ENCODE data around the gene GMPPB.

Gene GMPPB

GRCh38 chr3:49713336-49714105, 10.2 kb downstream of the GMPPB start:
- Histone ChIP-seq H3K9me3 (ENCODE audit: control insufficient read depth, insufficient read depth, low read length) (no peaks in the 10 kb centered on the region), H3K4me1 (ENCODE audit: insufficient read depth, low read length) (no peaks in the 10 kb centered on the region; the same call in 1 of the 2 replicates), H3K36me3 (ENCODE audit: insufficient read depth, low read length) (peaks cover 2% of the 10 kb centered on the region; the same call in 1 of the 2 replicates), H3K9ac (ENCODE audit: low read depth, low read length) (no peak overlapping the region)

GRCh38 chr3:49712631-49713317, 11.0 kb downstream of the GMPPB start:
- Histone ChIP-seq H3K9ac (ENCODE audit: low read depth, low read length) (no peak overlapping the region), H3K36me3 (ENCODE audit: insufficient read depth, low read length) (peaks cover 2% of the 10 kb centered on the region; the same call in 1 of the 2 replicates), H3K9me3 (ENCODE audit: control insufficient read depth, insufficient read depth, low read length) (no peaks in the 10 kb centered on the region), H3K4me1 (ENCODE audit: insufficient read depth, low read length) (no peaks in the 10 kb centered on the region; the same call in 1 of the 2 replicates)

- Histone ChIP-seq H3K9ac (ENCODE audit: low read depth, low read length) (no peak overlapping the region), H3K9me3 (ENCODE audit: control insufficient read depth, insufficient read depth, low read length) (no peaks in the 10 kb centered on the region), H3K4me1 (ENCODE audit: insufficient read depth, low read length) (no peaks in the 10 kb centered on the region), H3K36me3 (ENCODE audit: insufficient read depth, low read length) (peaks cover 2% of the 10 kb centered on the region; the same call in 1 of the 2 replicates)
These were observed 11.6 kb downstream of the GMPPB start for GRCh38 chr3:49712166-49712565.

- H3K9ac ChIP-seq (ENCODE audit: low read depth, low read length): no peak overlapping the region
- no peaks in the 10 kb centered on the region for H3K4me1 ChIP-seq (ENCODE audit: insufficient read depth, low read length)
- peaks cover 2% of the 10 kb centered on the region; the same call in 1 of the 2 replicates for H3K36me3 ChIP-seq (ENCODE audit: insufficient read depth, low read length)
- no peaks in the 10 kb centered on the region for H3K9me3 ChIP-seq (ENCODE audit: control insufficient read depth, insufficient read depth, low read length)
These were observed 12.3 kb downstream of the GMPPB start for GRCh38 chr3:49711489-49711888.

GRCh38 chr3:49709852-49710251, 13.9 kb downstream of the GMPPB start:
- H3K9ac ChIP-seq (ENCODE audit: low read depth, low read length): no peak overlapping the region
- no peaks in the 10 kb centered on the region for H3K4me1 ChIP-seq (ENCODE audit: insufficient read depth, low read length)
- H3K36me3 ChIP-seq (ENCODE audit: insufficient read depth, low read length): peaks cover 2% of the 10 kb centered on the region; the same call in 1 of the 2 replicates
- H3K9me3 ChIP-seq (ENCODE audit: control insufficient read depth, insufficient read depth, low read length): no peaks in the 10 kb centered on the region

- no peaks in the 10 kb centered on the region for H3K4me1 ChIP-seq (ENCODE audit: insufficient read depth, low read length)
- H3K9me3 ChIP-seq (ENCODE audit: control insufficient read depth, insufficient read depth, low read length): no peaks in the 10 kb centered on the region
- peaks cover 2% of the 10 kb centered on the region; the same call in 1 of the 2 replicates for H3K36me3 ChIP-seq (ENCODE audit: insufficient read depth, low read length)
- no peak overlapping the region for H3K9ac ChIP-seq (ENCODE audit: low read depth, low read length)
These were observed 16.7 kb downstream of the GMPPB start for GRCh38 chr3:49707113-49707480.

GRCh38 chr3:49706456-49707112, 17.2 kb downstream of the GMPPB start:
- Histone ChIP-seq H3K36me3 (ENCODE audit: insufficient read depth, low read length) (peaks cover 2% of the 10 kb centered on the region; the same call in 1 of the 2 replicates), H3K4me1 (ENCODE audit: insufficient read depth, low read length) (no peaks in the 10 kb centered on the region), H3K9me3 (ENCODE audit: control insufficient read depth, insufficient read depth, low read length) (no peaks in the 10 kb centered on the region), H3K9ac (ENCODE audit: low read depth, low read length) (no peak overlapping the region)

- Histone ChIP-seq H3K4me1 (ENCODE audit: insufficient read depth, low read length) (0 out of 2 replicates have a peak, but pooled peaks cover 5% of the 10 kb centered on the region), H3K36me3 (ENCODE audit: insufficient read depth, low read length) (peaks cover under 1% of the 10 kb centered on the region; the same call in 1 of the 2 replicates), H3K9ac (ENCODE audit: low read depth, low read length) (no peak overlapping the region), H3K9me3 (ENCODE audit: control insufficient read depth, insufficient read depth, low read length) (no peaks in the 10 kb centered on the region)
These were observed 18.3 kb downstream of the GMPPB start for GRCh38 chr3:49705390-49705960.

- Histone ChIP-seq H3K36me3 (ENCODE audit: insufficient read depth, low read length) (no peaks in the 10 kb centered on the region; the same call in 1 of the 2 replicates), H3K4me1 (ENCODE audit: insufficient read depth, low read length) (0 out of 2 replicates have a peak, but pooled peaks cover 5% of the 10 kb centered on the region), H3K9me3 (ENCODE audit: control insufficient read depth, insufficient read depth, low read length) (no peaks in the 10 kb centered on the region), H3K9ac (ENCODE audit: low read depth, low read length) (no peak overlapping the region)
These were observed 19.1 kb downstream of the GMPPB start for GRCh38 chr3:49704629-49705028.

GRCh38 chr3:49703956-49704355, 19.8 kb downstream of the GMPPB start:
- Histone ChIP-seq H3K4me1 (ENCODE audit: insufficient read depth, low read length) (0 out of 2 replicates have a peak, but pooled peaks cover 5% of the 10 kb centered on the region), H3K9ac (ENCODE audit: low read depth, low read length) (no peak overlapping the region), H3K9me3 (ENCODE audit: control insufficient read depth, insufficient read depth, low read length) (no peaks in the 10 kb centered on the region), H3K36me3 (ENCODE audit: insufficient read depth, low read length) (no peaks in the 10 kb centered on the region; the same call in 1 of the 2 replicates)

- H3K9ac ChIP-seq (ENCODE audit: low read depth, low read length): no peak overlapping the region
- 0 out of 2 replicates have a peak, but pooled peaks cover 5% of the 10 kb centered on the region for H3K4me1 ChIP-seq (ENCODE audit: insufficient read depth, low read length)
- no peaks in the 10 kb centered on the region for H3K9me3 ChIP-seq (ENCODE audit: control insufficient read depth, insufficient read depth, low read length)
- H3K36me3 ChIP-seq (ENCODE audit: insufficient read depth, low read length): no peaks in the 10 kb centered on the region; the same call in 1 of the 2 replicates
These were observed 20.3 kb downstream of the GMPPB start for GRCh38 chr3:49703443-49703927.

- H3K36me3 ChIP-seq (ENCODE audit: insufficient read depth, low read length): no peaks in the 10 kb centered on the region; the same call in 1 of the 2 replicates
- H3K4me1 ChIP-seq (ENCODE audit: insufficient read depth, low read length): 0 out of 2 replicates have a peak, but pooled peaks cover 5% of the 10 kb centered on the region
- no peak overlapping the region for H3K9ac ChIP-seq (ENCODE audit: low read depth, low read length)
- no peaks in the 10 kb centered on the region for H3K9me3 ChIP-seq (ENCODE audit: control insufficient read depth, insufficient read depth, low read length)
These were observed 21.1 kb downstream of the GMPPB start for GRCh38 chr3:49702672-49703071.

- no peak overlapping the region for H3K9ac ChIP-seq (ENCODE audit: low read depth, low read length)
These were observed 22.2 kb downstream of the GMPPB start for GRCh38 chr3:49701388-49702077.

More at GRCh38 chr3:49701388-49702077, 22.2 kb downstream of the GMPPB start:
- Histone ChIP-seq H3K4me1 (ENCODE audit: insufficient read depth, low read length) (0 out of 2 replicates have a peak, but pooled peaks cover 5% of the 10 kb centered on the region), H3K36me3 (ENCODE audit: insufficient read depth, low read length) (no peaks in the 10 kb centered on the region; the same call in 1 of the 2 replicates), H3K9me3 (ENCODE audit: control insufficient read depth, insufficient read depth, low read length) (no peaks in the 10 kb centered on the region)
